Upper lobe of left lung (tissue), 4 donors: ENCODE data around the gene XIRP2.

ENCODE experiments used
- CTCF ChIP-seq, 6 experiments: fragments of 450-650 bp in 4 of 6; fragments of 200-600 bp in 2 of 6; sonication (generic) in 2 of 6; IDR thresholded peaks; one replicate each; pipeline ENCODE4 v1.5.1; 2016 to 2019; ENCODE audit warnings: antibody characterized with exemption in 6 of 6
- POLR2AphosphoS5 ChIP-seq, 2 donors: sonication (generic); formaldehyde crosslinking; IDR thresholded peaks; one replicate each; pipeline ENCODE4 v1.5.1; 2017; ENCODE audit warnings: antibody characterized with exemption in 2 of 2

DNA sequence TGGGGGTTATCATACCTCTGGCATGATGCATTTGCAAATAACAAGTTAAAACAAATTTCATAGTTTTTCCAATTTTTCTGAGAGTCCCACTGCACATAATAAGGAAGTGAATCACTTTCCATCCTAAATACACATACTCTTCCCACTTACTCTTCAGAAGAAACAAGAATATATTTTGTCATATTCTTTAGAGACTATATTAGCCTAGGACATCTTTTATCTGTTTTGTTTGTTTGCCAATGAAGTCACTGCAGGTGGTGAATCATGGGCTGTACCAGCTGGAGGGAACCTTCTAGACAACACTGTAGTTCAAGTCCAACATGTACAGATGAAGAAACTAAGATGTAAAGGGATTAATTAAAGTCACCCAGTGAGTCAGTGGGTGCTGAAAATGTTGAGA lies 116.8 kb downstream of the XIRP2 start:
- TF ChIP-seq CTCF (IDR thresholded peaks at IDR 0.05) (no peak), POLR2AphosphoS5 (IDR thresholded peaks at IDR 0.05) (no peak)
